HG03139 (cell line): ENCODE results near the gene PUM2.

ENCODE experiments used
- ATAC-seq: cut with Tn5 transposase; IDR thresholded peaks from one replicate; pipeline ENCODE4 v1.9.1; 2021; ENCODE audit not compliant: unreplicated experiment

Gene PUM2

GRCh38 chr2:20205069-20205468 lies 145.6 kb downstream of the PUM2 start:
- ATAC-seq: no peak

GRCh38 chr2:20203521-20204225 lies 147.0 kb downstream of the PUM2 start:
- no peak for ATAC-seq

- no peak for ATAC-seq
These were observed 147.6 kb downstream of the PUM2 start for GRCh38 chr2:20203072-20203471.

- no peak for ATAC-seq
These were observed 149.0 kb downstream of the PUM2 start for GRCh38 chr2:20201671-20202070.

GRCh38 chr2:20200697-20201555 lies 149.7 kb downstream of the PUM2 start:
- no peak for ATAC-seq

GRCh38 chr2:20199633-20200270 lies 150.9 kb downstream of the PUM2 start:
- no peak for ATAC-seq

GRCh38 chr2:20198796-20199632 lies 151.6 kb downstream of the PUM2 start:
- no peak for ATAC-seq
